HG03097 (cell line): Measurements from ENCODE around the gene HPGD.

Experiments
- ATAC-seq: cut with Tn5 transposase; IDR thresholded peaks from one replicate; pipeline ENCODE4 v1.9.1; 2021; ENCODE audit not compliant: unreplicated experiment, low FRiP score

Gene HPGD

GRCh38 chr4:174522183-174523024 is at the start of gene HPGD:
Gene HPGD, minus strand, starts transcription at chr4:174522488. Its CDS starts 37 bp downstream, at chr4:174522451.
- peak; percentile 81 for ATAC-seq

- no peak for ATAC-seq
Observed at GRCh38 chr4:174564529-174564928, 42.2 kb upstream of the HPGD start.

GRCh38 chr4:174563399-174563798 is 41.1 kb upstream of the HPGD start:
- no peak for ATAC-seq

- ATAC-seq, result no peak
Observed at GRCh38 chr4:174561560-174561959, 39.3 kb upstream of the HPGD start.

- ATAC-seq, result no peak
Observed at GRCh38 chr4:174559894-174560293, 37.6 kb upstream of the HPGD start.

- ATAC-seq, result no peak
Observed at GRCh38 chr4:174555789-174556630, 33.7 kb upstream of the HPGD start.

GRCh38 chr4:174554231-174554728 is 32.0 kb upstream of the HPGD start:
- ATAC-seq, result no peak

- no peak for ATAC-seq
Observed at GRCh38 chr4:174553828-174554227, 31.5 kb upstream of the HPGD start.

GRCh38 chr4:174553031-174553430 is 30.7 kb upstream of the HPGD start:
- no peak for ATAC-seq

- ATAC-seq, result no peak
Observed at GRCh38 chr4:174550541-174550940, 28.3 kb upstream of the HPGD start.

GRCh38 chr4:174549721-174550120 is 27.4 kb upstream of the HPGD start:
- no peak for ATAC-seq

- ATAC-seq, result no peak
Observed at GRCh38 chr4:174545268-174545667, 23.0 kb upstream of the HPGD start.

- ATAC-seq, result no peak
Observed at GRCh38 chr4:174544496-174544895, 22.2 kb upstream of the HPGD start.

- ATAC-seq, result no peak
Observed at GRCh38 chr4:174540175-174540574, 17.9 kb upstream of the HPGD start.

- no peak for ATAC-seq
Observed at GRCh38 chr4:174539571-174539970, 17.3 kb upstream of the HPGD start.

- no peak for ATAC-seq
Observed at GRCh38 chr4:174538876-174539250, 16.6 kb upstream of the HPGD start.

GRCh38 chr4:174538123-174538875 is 16.0 kb upstream of the HPGD start:
- peak; percentile 99 for ATAC-seq

- peak; percentile 27 for ATAC-seq
Observed at GRCh38 chr4:174537634-174538033, 15.3 kb upstream of the HPGD start.

- no peak for ATAC-seq
Observed at GRCh38 chr4:174534461-174534860, 12.2 kb upstream of the HPGD start.

GRCh38 chr4:174532445-174532844 is 10.2 kb upstream of the HPGD start:
- no peak for ATAC-seq

- ATAC-seq, result no peak
Observed at GRCh38 chr4:174531486-174531885, 9.2 kb upstream of the HPGD start.
